ENCODE measurements around the gene GMPPA.

The GMPPA gene

GRCh38 chr2:219522111-219523030 is 23.7 kb downstream of the GMPPA start:
- no peak for DNase-seq

- DNase-seq = no peak
Measured at GRCh38 chr2:219523031-219523671, 24.5 kb downstream of the GMPPA start.

- no peak for DNase-seq
Measured at GRCh38 chr2:219524817-219525216, 26.1 kb downstream of the GMPPA start.

GRCh38 chr2:219525533-219526232 is 27.0 kb downstream of the GMPPA start:
- DNase-seq = no peak

GRCh38 chr2:219526320-219527075 is 27.8 kb downstream of the GMPPA start:
- DNase-seq = no peak

DNA sequence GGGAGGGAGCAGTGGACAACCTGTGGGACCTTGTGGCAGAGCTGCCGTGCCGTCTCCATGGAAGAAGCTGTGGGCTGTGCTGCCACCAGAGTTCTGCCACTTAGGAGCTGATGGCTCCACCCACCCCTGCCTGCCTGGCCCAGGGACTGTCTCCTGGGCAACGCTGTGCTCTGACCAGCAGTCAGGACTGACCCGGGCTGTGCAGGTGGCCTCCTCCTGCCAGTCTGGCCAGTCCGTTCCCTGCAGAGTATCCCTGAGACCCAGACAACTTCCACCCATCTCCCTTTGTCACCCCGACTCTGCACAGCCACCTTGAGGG is 28.3 kb downstream of the GMPPA start:
- DNase-seq = no peak

DNA sequence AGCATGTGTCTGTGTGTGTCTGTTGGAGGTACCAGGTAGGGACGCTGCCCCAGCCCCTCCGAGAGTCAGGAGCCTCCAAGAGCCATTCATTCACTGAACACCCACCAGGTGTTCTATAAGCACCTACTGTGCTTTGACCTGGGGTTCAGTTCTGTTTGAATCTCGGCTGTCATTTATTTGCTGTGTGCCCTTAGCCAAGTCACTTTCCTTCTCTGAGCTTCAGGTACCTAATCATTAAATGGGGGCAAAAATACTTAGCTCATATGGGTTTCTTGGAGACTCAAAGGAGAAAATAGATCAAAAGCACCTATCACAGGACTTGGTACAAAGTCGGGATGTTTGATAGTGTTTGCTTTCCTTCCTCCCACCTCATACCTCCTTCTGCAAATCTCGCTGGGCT is 28.8 kb downstream of the GMPPA start:
- no peak for DNase-seq

DNA sequence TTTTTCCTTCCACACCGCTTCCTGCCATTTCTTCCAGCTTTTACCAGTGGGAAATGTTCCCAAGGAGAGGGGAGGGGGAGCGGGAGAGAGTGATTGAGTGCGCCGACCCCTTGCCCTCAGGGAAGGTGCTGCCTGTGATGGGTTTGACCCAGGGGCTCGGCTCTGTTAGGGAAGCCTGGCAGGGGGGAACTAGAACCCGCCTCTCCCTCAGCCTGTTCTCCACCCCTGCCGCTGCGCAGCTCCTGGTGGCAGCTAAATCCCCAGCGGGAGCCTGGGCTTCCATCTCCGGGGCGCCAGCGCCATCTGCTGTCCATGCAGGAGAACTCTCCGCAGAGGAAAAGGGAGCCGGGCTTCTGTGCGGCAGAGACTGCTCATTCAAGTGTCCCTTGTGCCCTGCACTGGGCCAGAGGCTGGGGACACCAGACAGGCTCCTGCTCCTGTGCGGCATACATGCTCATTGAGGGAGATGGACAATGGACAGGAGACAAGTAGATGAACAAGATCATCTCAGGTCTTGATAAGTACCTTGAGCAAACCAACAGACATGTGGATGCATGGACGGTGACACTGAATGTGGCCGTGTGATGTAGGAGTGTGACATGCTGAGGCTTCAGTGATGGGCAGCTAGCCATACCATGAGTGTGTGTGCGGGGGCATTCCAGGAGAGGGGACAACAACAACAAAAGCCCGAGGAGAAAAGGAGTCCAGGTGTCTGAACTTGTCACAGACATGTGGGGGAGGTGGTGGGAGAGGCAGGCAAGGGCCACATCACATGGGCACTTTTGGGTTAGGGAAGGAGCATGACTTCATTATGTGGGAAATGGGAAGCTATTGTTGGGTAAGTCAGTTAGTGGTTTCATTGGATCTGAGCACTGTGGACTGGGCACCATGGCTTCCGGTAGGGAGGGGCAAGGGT is 31.6 kb downstream of the GMPPA start:
- no peak for DNase-seq

- DNase-seq = no peak
Measured at GRCh38 chr2:219531639-219532377, 33.1 kb downstream of the GMPPA start.

DNA sequence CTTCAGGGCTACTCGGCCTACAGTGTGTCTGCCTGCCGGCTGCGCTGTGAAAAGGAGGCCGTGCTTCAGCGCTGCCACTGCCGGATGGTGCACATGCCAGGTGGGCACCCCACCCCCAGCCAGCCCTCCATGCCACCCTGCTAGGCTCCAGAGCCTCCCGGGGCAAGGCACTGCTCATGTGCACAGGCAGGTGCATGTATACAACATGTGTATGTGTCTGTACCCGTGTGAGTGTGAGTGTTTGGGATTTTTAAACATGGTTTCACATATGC is 33.6 kb downstream of the GMPPA start:
- DNase-seq = no peak

DNA sequence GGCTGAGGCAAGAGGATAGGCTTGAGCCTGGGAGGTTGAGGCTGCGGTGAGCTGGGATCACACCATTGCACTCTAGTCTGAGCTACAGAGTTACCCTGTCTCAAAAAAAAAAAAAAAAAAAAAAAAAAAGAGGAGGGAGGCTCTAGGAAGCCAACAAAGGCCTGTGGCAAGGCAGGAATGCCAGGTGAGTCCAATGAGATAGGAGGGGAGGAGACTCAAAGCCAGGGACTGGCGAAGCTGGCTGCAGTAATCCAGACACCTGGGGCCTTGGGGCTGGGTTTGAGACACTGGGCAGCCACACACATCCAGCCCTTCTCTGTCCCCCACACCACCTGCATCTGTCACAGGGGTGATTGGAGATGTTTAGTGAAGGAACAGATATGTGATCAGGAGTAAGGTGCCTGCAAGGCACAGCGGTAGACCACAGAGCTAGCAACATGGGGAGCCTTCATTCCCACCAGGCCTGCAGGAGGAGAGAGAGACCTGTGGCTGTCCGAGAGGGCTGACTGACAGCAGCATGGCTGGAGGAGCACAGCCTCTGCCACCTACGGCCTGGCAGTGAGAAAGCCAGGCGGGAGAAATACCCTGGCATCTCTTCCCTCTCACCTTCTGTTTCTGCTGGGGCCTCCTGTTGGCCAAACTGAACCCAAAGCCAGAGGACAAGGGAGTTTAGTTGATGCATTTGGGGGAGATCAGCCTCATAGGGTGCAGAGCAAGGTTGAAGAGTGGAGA is 35.4 kb downstream of the GMPPA start:
- DNase-seq = no peak

GRCh38 chr2:219536425-219536824 is 37.7 kb downstream of the GMPPA start:
- no peak for DNase-seq

DNA sequence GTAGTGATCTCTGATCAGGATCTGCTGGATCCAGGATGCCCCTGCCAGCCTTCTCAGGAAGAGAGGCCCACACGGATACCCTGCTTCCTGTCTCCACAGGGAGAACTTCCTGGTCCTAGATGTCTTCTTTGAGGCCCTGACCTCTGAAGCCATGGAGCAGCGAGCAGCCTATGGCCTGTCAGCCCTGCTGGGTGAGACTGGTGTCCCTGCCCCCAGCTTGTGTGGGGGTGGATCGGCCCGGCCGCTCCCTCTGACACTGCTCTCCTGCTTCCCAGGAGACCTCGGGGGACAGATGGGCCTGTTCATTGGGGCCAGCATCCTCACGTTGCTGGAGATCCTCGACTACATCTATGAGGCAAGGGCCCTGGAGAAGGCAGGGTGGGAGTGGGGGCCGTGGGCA is 38.3 kb downstream of the GMPPA start:
- DNase-seq = no peak

DNA sequence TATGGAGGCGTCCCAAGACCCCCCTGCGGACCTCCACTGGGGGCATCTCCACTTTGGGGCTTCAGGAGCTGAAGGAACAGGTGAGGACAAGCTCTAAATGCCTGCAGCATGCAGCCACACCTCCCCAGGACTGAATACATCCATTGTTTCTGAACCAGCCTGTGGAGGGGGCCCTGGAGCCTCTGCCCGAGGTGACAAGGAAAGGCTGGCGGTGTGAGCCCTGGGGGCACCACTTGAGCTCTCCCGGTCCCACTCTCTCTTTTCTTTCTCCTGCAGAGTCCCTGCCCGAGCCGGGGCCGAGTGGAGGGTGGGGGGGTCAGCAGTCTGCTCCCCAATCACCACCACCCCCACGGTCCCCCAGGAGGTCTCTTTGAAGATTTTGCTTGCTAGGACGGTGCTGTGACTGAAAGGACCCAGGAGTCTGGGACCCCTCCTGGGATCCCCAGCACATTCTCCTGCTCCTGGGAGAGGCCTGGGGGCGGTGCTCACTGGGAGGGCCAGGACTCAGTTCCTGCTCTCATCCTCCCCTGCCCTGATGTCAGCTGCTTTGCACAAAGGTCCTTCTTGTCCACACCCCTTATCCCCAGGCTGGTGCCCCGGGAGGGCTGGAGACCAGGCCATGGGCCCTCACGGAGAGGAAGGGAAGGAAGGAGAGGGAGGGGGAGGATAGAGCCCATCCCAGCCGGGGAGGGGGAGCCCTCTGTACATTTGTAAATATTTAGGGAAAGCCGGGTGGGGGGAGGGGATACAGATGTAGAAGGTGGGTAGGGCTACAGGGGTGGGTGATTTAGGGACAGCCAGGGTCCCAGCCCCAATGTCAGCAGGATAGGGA is 39.2 kb downstream of the GMPPA start:
- DNase-seq = no peak

- DNase-seq = no peak
Measured at GRCh38 chr2:219538504-219538951, 39.8 kb downstream of the GMPPA start.

DNA sequence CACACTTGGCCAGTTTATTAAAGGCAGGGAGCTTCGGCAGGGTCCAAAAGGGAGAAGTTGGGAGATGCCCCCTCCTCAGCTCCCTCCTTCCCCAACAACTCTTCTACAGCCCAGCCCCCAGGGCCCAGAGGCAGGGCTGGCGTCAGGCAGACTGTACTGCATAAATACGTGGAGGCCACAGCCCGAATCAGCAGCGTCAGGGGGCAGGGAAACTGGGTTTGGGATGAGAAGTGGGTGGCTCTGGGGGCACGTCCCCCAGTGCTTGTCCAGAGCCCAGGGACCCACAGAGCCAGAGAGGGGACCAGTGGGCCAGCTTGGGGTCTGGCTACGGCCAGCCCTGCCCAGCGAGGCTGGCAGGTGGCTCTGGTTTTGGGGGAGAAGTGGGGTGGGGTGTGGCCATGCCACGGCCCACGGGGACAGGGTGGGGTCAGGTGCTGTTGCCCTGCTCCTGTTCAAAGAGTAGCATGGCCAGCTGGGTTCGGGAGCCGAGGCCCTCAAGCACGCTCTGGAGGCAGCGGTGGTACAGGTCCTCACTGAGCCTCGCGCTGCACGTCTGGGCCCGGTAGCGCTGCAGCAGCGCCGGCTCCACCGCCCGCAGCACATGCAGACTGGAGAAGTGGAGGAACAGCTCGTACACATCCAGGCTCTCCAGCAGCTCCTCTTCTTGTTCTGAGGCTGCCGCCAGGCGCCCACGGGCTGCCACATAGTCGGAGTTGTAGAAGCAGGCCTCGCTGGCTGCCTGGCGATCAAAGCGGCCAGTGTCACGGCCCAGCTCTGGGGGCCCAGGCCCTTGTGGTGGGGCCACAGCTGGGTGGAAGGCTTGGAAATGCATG is 40.5 kb downstream of the GMPPA start:
- no peak for DNase-seq

DNA sequence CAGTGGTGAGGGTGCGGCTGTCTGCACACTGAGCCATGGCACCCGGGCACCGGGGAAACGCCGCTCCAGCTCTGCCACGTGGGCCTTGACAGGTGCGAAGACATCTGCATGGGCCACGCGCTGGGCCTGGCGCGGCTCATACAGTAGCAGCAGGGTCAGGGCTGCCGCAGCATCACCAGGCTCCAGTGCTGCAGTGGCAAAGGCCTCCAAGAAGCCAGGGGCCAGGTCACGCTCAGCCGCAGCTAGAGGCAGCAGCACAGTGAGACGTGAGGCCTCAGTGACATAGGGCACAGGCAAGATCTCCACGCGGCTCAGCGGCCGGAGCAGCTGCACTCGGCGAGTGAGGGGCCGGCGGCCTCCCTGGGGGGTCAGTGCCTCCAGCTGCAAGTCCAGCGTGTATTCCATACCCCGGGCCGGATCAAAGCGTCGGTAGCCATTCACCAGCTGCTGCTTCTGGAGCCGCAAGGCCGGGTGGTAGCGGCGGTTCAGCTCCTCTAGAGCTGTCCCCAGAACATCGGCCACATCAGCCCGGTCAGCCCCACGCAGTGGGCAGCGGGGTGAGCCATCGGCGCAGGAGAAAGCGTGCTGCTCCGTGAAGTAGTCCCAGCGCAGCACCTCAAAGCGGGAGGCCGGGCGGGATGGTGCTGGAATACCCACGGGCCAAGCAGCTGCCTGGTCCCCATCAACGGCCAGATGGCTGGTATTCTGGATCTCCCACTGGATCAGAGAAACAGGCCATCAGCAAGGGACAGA is 41.4 kb downstream of the GMPPA start:
- no peak for DNase-seq
